ENCODE data around the gene ZDHHC22.
A peak's percentile ranks its signal among the peaks of the same experiment; 100 is the strongest.

GRCh38 chr14:77097006-77097699 lies 44.4 kb downstream of the ZDHHC22 start:
- TF ChIP-seq CTCF (conservative IDR thresholded peaks at IDR 0.05) = 0 out of 2 replicates have a peak, but pooled peaks have one; percentile 7
- no peak for TF ChIP-seq EZH2 (IDR thresholded peaks at IDR 0.05; ENCODE audit: low read depth)

Data from PC-9 (cell line).